NOMO-1 (cell line): ENCODE data around the gene KCNK10.

Source experiments
- DNase-seq, 2 experiments: peaks; one replicate each; lab custom pipeline; 2025; ENCODE audit not compliant: unreplicated experiment in 2 of 2; lab: John Stamatoyannopoulos, UW

Gene KCNK10

GRCh38 chr14:88322504-88323085, 474 bp downstream of the KCNK10 start:
- no peak for DNase-seq

- no peak for DNase-seq
Measured at GRCh38 chr14:88321692-88322503, 1.2 kb downstream of the KCNK10 start.

- no peak for DNase-seq
Measured at GRCh38 chr14:88318406-88318805, 4.7 kb downstream of the KCNK10 start.

GRCh38 chr14:88316521-88316920, 6.5 kb downstream of the KCNK10 start:
- DNase-seq, result no peak

GRCh38 chr14:88312257-88312656, 10.8 kb downstream of the KCNK10 start:
- no peak for DNase-seq

- DNase-seq, result no peak
Measured at GRCh38 chr14:88311780-88312179, 11.3 kb downstream of the KCNK10 start.

- DNase-seq, result no peak
Measured at GRCh38 chr14:88310449-88310848, 12.6 kb downstream of the KCNK10 start.

- DNase-seq, result no peak
Measured at GRCh38 chr14:88310021-88310420, 13.0 kb downstream of the KCNK10 start.

- DNase-seq, result no peak
Measured at GRCh38 chr14:88305528-88306322, 17.3 kb downstream of the KCNK10 start.

- peak; percentile 54 to 96 for DNase-seq
Measured at GRCh38 chr14:88303041-88303440, 20.0 kb downstream of the KCNK10 start.

GRCh38 chr14:88301381-88301780, 21.7 kb downstream of the KCNK10 start:
- no peak for DNase-seq

- no peak for DNase-seq
Measured at GRCh38 chr14:88300817-88301216, 22.3 kb downstream of the KCNK10 start.

- peak; percentile 91 to 100 for DNase-seq
Measured at GRCh38 chr14:88299865-88300530, 23.1 kb downstream of the KCNK10 start.

- peak; percentile 66 to 96 for DNase-seq
Measured at GRCh38 chr14:88297306-88297705, 25.8 kb downstream of the KCNK10 start.

GRCh38 chr14:88296351-88296750, 26.7 kb downstream of the KCNK10 start:
- DNase-seq, result no peak

GRCh38 chr14:88289996-88290395, 33.1 kb downstream of the KCNK10 start:
- DNase-seq, result no peak

- DNase-seq, result no peak
Measured at GRCh38 chr14:88289234-88289633, 33.8 kb downstream of the KCNK10 start.

- no peak for DNase-seq
Measured at GRCh38 chr14:88286309-88286708, 36.8 kb downstream of the KCNK10 start.

GRCh38 chr14:88281447-88281846, 41.6 kb downstream of the KCNK10 start:
- DNase-seq, result no peak

GRCh38 chr14:88276923-88277596, 46.0 kb downstream of the KCNK10 start:
- no peak for DNase-seq
